GM21367 (cell line): ENCODE results near the gene ZFHX3.

Experiments
- ATAC-seq: cut with Tn5 transposase; IDR thresholded peaks from one replicate; pipeline ENCODE4 v1.9.1; 2021; ENCODE audit not compliant: unreplicated experiment

Gene ZFHX3

GRCh38 chr16:72936408-72936807 is 111.5 kb downstream of the ZFHX3 start:
- ATAC-seq, result no peak

- no peak for ATAC-seq
Measured at GRCh38 chr16:72935896-72936295, 112.0 kb downstream of the ZFHX3 start.

GRCh38 chr16:72934636-72935403 is 113.1 kb downstream of the ZFHX3 start:
- ATAC-seq, result no peak

- ATAC-seq, result no peak
Measured at GRCh38 chr16:72932677-72933335, 115.1 kb downstream of the ZFHX3 start.

GRCh38 chr16:72932050-72932449 is 115.9 kb downstream of the ZFHX3 start:
- no peak for ATAC-seq

- no peak for ATAC-seq
Measured at GRCh38 chr16:72930396-72930795, 117.5 kb downstream of the ZFHX3 start.

GRCh38 chr16:72928090-72928981 is 119.6 kb downstream of the ZFHX3 start:
- ATAC-seq, result no peak

GRCh38 chr16:72927199-72928089 is 120.5 kb downstream of the ZFHX3 start:
- no peak for ATAC-seq

- ATAC-seq, result no peak
Measured at GRCh38 chr16:72926177-72927070, 121.5 kb downstream of the ZFHX3 start.

- no peak for ATAC-seq
Measured at GRCh38 chr16:72925631-72925979, 122.3 kb downstream of the ZFHX3 start.

GRCh38 chr16:72924927-72925630 is 122.8 kb downstream of the ZFHX3 start:
- ATAC-seq, result no peak

- ATAC-seq, result no peak
Measured at GRCh38 chr16:72924537-72924926, 123.4 kb downstream of the ZFHX3 start.

GRCh38 chr16:72923757-72924156 is 124.2 kb downstream of the ZFHX3 start:
- ATAC-seq, result no peak

GRCh38 chr16:72922714-72923113 is 125.2 kb downstream of the ZFHX3 start:
- ATAC-seq, result no peak

GRCh38 chr16:72921620-72922019 is 126.3 kb downstream of the ZFHX3 start:
- ATAC-seq, result no peak

- no peak for ATAC-seq
Measured at GRCh38 chr16:72921106-72921505, 126.8 kb downstream of the ZFHX3 start.

- no peak for ATAC-seq
Measured at GRCh38 chr16:72917051-72917450, 130.9 kb downstream of the ZFHX3 start.

- no peak for ATAC-seq
Measured at GRCh38 chr16:72915331-72915730, 132.6 kb downstream of the ZFHX3 start.

GRCh38 chr16:72913551-72913950 is 134.4 kb downstream of the ZFHX3 start:
- no peak for ATAC-seq
